H1 (cell line): ENCODE data around the gene C5orf52. TPM values are rescaled to one million over a fixed set of nuclear protein-coding genes. Genes with fewer than 3 reads are reported as not detected.

Experiments used
- CTCF ChIA-PET: fragments of 300-600 bp; sonication (Branson Sonifier 250); formaldehyde crosslinking; loops from one replicate; lab custom pipeline; 2021; ENCODE audit not compliant: partially characterized antibody; lab: Charles Lee
- POLR2A ChIA-PET: fragments of 300-600 bp; sonication (Branson Sonifier 250); formaldehyde crosslinking; loops from one replicate; lab custom pipeline; 2021; ENCODE audit warnings: inconsistent platforms; ENCODE audit not compliant: partially characterized antibody; lab: Charles Lee
- DNase-seq, 2 experiments: peaks; one replicate each; pipeline versions ENCODE4 v3.0.0 to v3.0.0-alpha.2; 2010 to 2022; ENCODE audit warnings: low spot score in 2 of 2, low read depth in 1 of 2, mixed read lengths in 1 of 2
- FAIRE-seq: peaks from 2 replicates; lab custom pipeline; 2011; peaks lifted over from hg19 to GRCh38; lab: Jason Lieb, UNC
- H2AFZ ChIP-seq: 2 replicates; pipeline ENCODE4 v1.8.1; 2012; ENCODE audit warnings: low read length, inconsistent platforms
- H2AK5ac ChIP-seq: 2 replicates; pipeline ENCODE4 v1.6.1; 2013; ENCODE audit warnings: low read depth, low read length
- H2BK120ac ChIP-seq: replicated peaks from 2 replicates; pipeline ENCODE3; 2013; ENCODE audit warnings: low read depth, low read length, inconsistent platforms
- H2BK12ac ChIP-seq: 2 replicates; pipeline ENCODE4 v1.6.1; 2013; ENCODE audit warnings: low read depth, low read length
- H2BK15ac ChIP-seq: 2 replicates; pipeline ENCODE4 v1.6.1; 2013; ENCODE audit warnings: low read length
- H2BK20ac ChIP-seq: 2 replicates; pipeline ENCODE4 v1.6.1; 2013; ENCODE audit warnings: low read length
- H2BK5ac ChIP-seq: 2 replicates; pipeline ENCODE4 v1.6.1; 2013; ENCODE audit warnings: low read depth, low read length
- H3K14ac ChIP-seq: 2 replicates; pipeline ENCODE4 v1.6.1; 2013; ENCODE audit warnings: inconsistent platforms; ENCODE audit not compliant: insufficient read length
- H3K18ac ChIP-seq: 2 replicates; pipeline ENCODE4 v1.6.1; 2013; ENCODE audit warnings: low read length; ENCODE audit errors: extremely low read depth
- H3K23ac ChIP-seq: 2 replicates; pipeline ENCODE4 v1.6.1; 2013; ENCODE audit warnings: inconsistent platforms; ENCODE audit not compliant: insufficient read length
- H3K23me2 ChIP-seq: 2 replicates; pipeline ENCODE4 v1.6.1; 2013; ENCODE audit warnings: low read depth, low read length
- H3K27ac ChIP-seq: 2 replicates; pipeline ENCODE4 v1.6.1; 2011; ENCODE audit warnings: low read depth, low read length, inconsistent platforms
- H3K27me3 ChIP-seq, 4 experiments: replicated peaks in 1 of 4; 1 replicate in 1 of 4; 2 replicates in 3 of 4; pipeline versions ENCODE4 v1.6.1 to v1.8.1; 2011 to 2013; ENCODE audit warnings: low read length in 3 of 4, mild to moderate bottlenecking in 3 of 4, inconsistent platforms in 2 of 4, mixed read lengths in 2 of 4, moderate library complexity in 1 of 4; ENCODE audit not compliant: control insufficient read depth in 3 of 4, insufficient read depth in 3 of 4; ENCODE audit errors: extremely low read depth in 1 of 4
- H3K36me3 ChIP-seq, 4 experiments: 2 replicates each; pipeline versions ENCODE4 v1.6.1 to v1.8.1; 2011 to 2013; ENCODE audit warnings: mild to moderate bottlenecking in 4 of 4, low read length in 3 of 4, moderate library complexity in 2 of 4, control low read depth in 1 of 4, inconsistent platforms in 1 of 4; ENCODE audit not compliant: insufficient read depth in 4 of 4, control insufficient read depth in 2 of 4
- H3K4ac ChIP-seq: replicated peaks from 2 replicates; pipeline ENCODE3; 2013; ENCODE audit warnings: low read length, low read depth, mixed read lengths, inconsistent platforms; ENCODE audit not compliant: insufficient read length
- H3K4me1 ChIP-seq, 4 experiments: replicated peaks in 1 of 4; 1 replicate in 1 of 4; 2 replicates in 3 of 4; pipeline versions ENCODE4 v1.6.1 to v1.8.1; 2011 to 2013; ENCODE audit warnings: low read length in 3 of 4, inconsistent platforms in 2 of 4, mixed read lengths in 1 of 4; ENCODE audit not compliant: insufficient read depth in 4 of 4, control insufficient read depth in 3 of 4
- H3K4me2 ChIP-seq, 2 experiments: 2 replicates each; pipeline versions ENCODE4 v1.6.1 to v1.8.1; 2011 to 2013; ENCODE audit warnings: low read depth in 2 of 2, low read length in 2 of 2, control low read depth in 1 of 2, inconsistent platforms in 1 of 2, mild to moderate bottlenecking in 1 of 2; ENCODE audit not compliant: insufficient read depth in 1 of 2
- H3K4me3 ChIP-seq, 4 experiments: fragments of 200-600, 300-600 bp in 1 of 4; sonication (generic), shearing (Covaris generic), sonication (Bioruptor Twin) in 1 of 4; 2 replicates each; pipeline versions ENCODE4 v1.5.1 to v1.8.1; 2011 to 2016; ENCODE audit warnings: low read length in 4 of 4, low read depth in 3 of 4, control low read depth in 2 of 4, inconsistent platforms in 2 of 4, mild to moderate bottlenecking in 2 of 4, mixed read lengths in 1 of 4, moderate library complexity in 1 of 4; ENCODE audit not compliant: insufficient read depth in 2 of 4; ENCODE audit errors: extremely low read depth in 1 of 4
- H3K56ac ChIP-seq: replicated peaks from 2 replicates; pipeline ENCODE3; 2013; ENCODE audit warnings: low read depth, mild to moderate bottlenecking, mixed read lengths, low read length, inconsistent platforms; ENCODE audit not compliant: insufficient read length
- H3K79me1 ChIP-seq: 2 replicates; pipeline ENCODE4 v1.6.1; 2013; ENCODE audit warnings: low read depth, low read length, control low read depth
- H3K79me2 ChIP-seq, 2 experiments: 2 replicates each; pipeline versions ENCODE4 v1.6.1 to v1.8.1; 2012 to 2013; ENCODE audit warnings: low read length in 2 of 2, mild to moderate bottlenecking in 2 of 2, inconsistent platforms in 1 of 2; ENCODE audit not compliant: insufficient read depth in 2 of 2, control insufficient read depth in 1 of 2
- H3K9ac ChIP-seq, 4 experiments: replicated peaks in 1 of 4; 1 replicate in 1 of 4; 2 replicates in 3 of 4; pipeline versions ENCODE4 v1.6.1 to v1.8.1; 2011 to 2013; ENCODE audit warnings: low read depth in 3 of 4, low read length in 3 of 4, control low read depth in 2 of 4, mild to moderate bottlenecking in 2 of 4, moderate library complexity in 2 of 4, inconsistent platforms in 1 of 4; ENCODE audit errors: extremely low read depth in 1 of 4
- H3K9me3 ChIP-seq, 2 experiments: 2 replicates each; pipeline versions ENCODE4 v1.6.1 to v1.8.1; 2012 to 2013; ENCODE audit warnings: mild to moderate bottlenecking in 2 of 2, moderate library complexity in 2 of 2, control low read depth in 1 of 2, inconsistent platforms in 1 of 2, low read depth in 1 of 2, low read length in 1 of 2, mixed read lengths in 1 of 2; ENCODE audit not compliant: insufficient read depth in 2 of 2
- H4K20me1 ChIP-seq, 2 experiments: replicated peaks in 1 of 2; 2 replicates each; pipeline versions ENCODE3 to v1.8.1; 2011 to 2013; ENCODE audit warnings: inconsistent platforms in 2 of 2, low read length in 2 of 2, mild to moderate bottlenecking in 1 of 2; ENCODE audit not compliant: insufficient read depth in 2 of 2, control insufficient read depth in 1 of 2
- H4K5ac ChIP-seq: 2 replicates; pipeline ENCODE4 v1.6.1; 2013; ENCODE audit warnings: low read length, low read depth, mixed read lengths, inconsistent platforms; ENCODE audit not compliant: insufficient read length
- H4K8ac ChIP-seq: 2 replicates; pipeline ENCODE4 v1.8.0; 2013; ENCODE audit warnings: mild to moderate bottlenecking, moderate library complexity, low read length, inconsistent platforms; ENCODE audit not compliant: insufficient read depth; ENCODE audit errors: extremely low read depth
- H4K91ac ChIP-seq: replicated peaks from 2 replicates; pipeline ENCODE3; 2013; ENCODE audit warnings: low read length, mixed read lengths, inconsistent platforms; ENCODE audit not compliant: insufficient read length
- EP300 ChIP-seq, 2 experiments: IDR thresholded peaks; 1 replicate in 1 of 2; 2 replicates in 1 of 2; pipeline ENCODE4 v1.6.1; 2011 to 2012; ENCODE audit warnings: low read depth in 2 of 2, low read length in 2 of 2, mild to moderate bottlenecking in 2 of 2, borderline replicate concordance in 1 of 2, inconsistent platforms in 1 of 2, moderate library complexity in 1 of 2
- MAX ChIP-seq: IDR thresholded peaks from 2 replicates; pipeline ENCODE4 v1.6.1; 2012; ENCODE audit warnings: inconsistent platforms
- POLR2AphosphoS5 ChIP-seq: IDR thresholded peaks from 2 replicates; pipeline ENCODE4 v1.6.1; 2011; ENCODE audit warnings: low read depth, low read length
- RBBP5 ChIP-seq: IDR thresholded peaks from 2 replicates; pipeline ENCODE4 v1.7.1; 2012; ENCODE audit warnings: low read depth, mild to moderate bottlenecking, inconsistent platforms, low read length, moderate library complexity, borderline replicate concordance
- SP1 ChIP-seq: IDR thresholded peaks from 2 replicates; pipeline ENCODE4 v1.6.1; 2011; ENCODE audit warnings: low read depth, low read length
- WGBS, 2 experiments: shearing (Covaris generic) in 1 of 2; methylation state at CpG; one replicate each; pipeline versions ENCODE4 v1.1.6 to v1.1.7; 2013 to 2015; ENCODE audit warnings: low lambda C conversion rate in 2 of 2, mixed read lengths in 2 of 2, inconsistent platforms in 1 of 2, low coverage in 1 of 2, missing lambda C conversion rate in 1 of 2; ENCODE audit not compliant: insufficient replicate concordance in 2 of 2, insufficient coverage in 1 of 2, insufficient read length in 1 of 2; ENCODE audit errors: extremely low coverage in 1 of 2, missing lambda C conversion rate in 1 of 2; 5-methylcytosine and 5-hydroxymethylcytosine counted together
- polyA plus RNA-seq, 7 experiments: library from polyadenylated mRNA; depleted of rRNA in 3 of 7; stranded (reverse) in 5 of 7; unstranded in 2 of 7; fragments of >200 nt in 5 of 7; fragments of 200-250 nt in 2 of 7; gene quantifications; 1 replicate in 5 of 7; 2 replicates in 1 of 7; 4 replicates in 1 of 7; pipeline versions ENCODE4 v1.2.1 to v1.2.3, GENCODE V29; 2011 to 2013; ENCODE audit warnings: missing spikeins in 2 of 7, mixed read lengths in 2 of 7
- total RNA-seq: library from RNA; stranded (reverse); fragmentation: NEBNext Ultra II Directional; extraction: Animal tissue kit (Norgen Biotek cat#: 25700); gene quantifications from 2 replicates; pipeline ENCODE4 v1.2.1, GENCODE V29; 2021

C5orf52 gene
- total and polyA plus RNA-seq, 2 of the 8 experiments (the other 6 are each of a cell fraction or from before 2014, with no cell fraction given), result not detected

- TF ChIP-seq SP1 (no peak), RBBP5 (no peak), EP300 (IDR thresholded peaks at IDR 0.05; ENCODE audit: borderline replicate concordance in 1 of 2, low read depth in 2 of 2, low read length in 2 of 2) (no peak), MAX (no peak), POLR2AphosphoS5 (no peak)
- Histone ChIP-seq H3K23me2 (no peaks in the 10 kb centered on the region), H3K36me3 (no peaks in the 10 kb centered on the region), H2AFZ (no peak overlapping the region), H4K5ac (no peak overlapping the region), H3K9me3 (peaks cover 16 to 29% of the 10 kb centered on the region in 2 experiments), H4K8ac (no peak overlapping the region), H3K4me3 (no peak overlapping the region), H2BK120ac (no peak overlapping the region), H4K20me1 (no peaks in the 10 kb centered on the region), H2BK5ac (no peak overlapping the region), H3K79me2 (no peaks in the 10 kb centered on the region), H3K18ac (no peak overlapping the region), H2BK12ac (no peak overlapping the region), H3K27ac (no peak overlapping the region), H3K56ac (no peak overlapping the region), H2BK15ac (no peak overlapping the region), H2AK5ac (no peak overlapping the region), H2BK20ac (no peak overlapping the region), H3K23ac (no peak overlapping the region), H3K27me3 (peaks cover 0 to 2% (median 1%) of the 10 kb centered on the region in 4 experiments; a peak in 4 of 7 replicates), H3K4me2 (no peak overlapping the region), H4K91ac (no peak overlapping the region), H3K9ac (no peak overlapping the region), H3K79me1 (no peaks in the 10 kb centered on the region), H3K4ac (no peak overlapping the region), H3K4me1 (no peaks in the 10 kb centered on the region), H3K14ac (no peak overlapping the region)
- 94% methylated on average over 2 of the region's 2 CpGs; no CpG with 5 or more reads in 1 of the 2 experiments for WGBS, 2 experiments
- ChIA-PET POLR2A (no interaction called here), CTCF (interaction anchor here (1.2 to 1.9 kb wide), 2 partner anchors 11 to 80 kb away, joined by 3 to 4 read pairs; no protein-coding TSS in a partner anchor)
- DNase-seq (no peak), FAIRE-seq (no peak)
These were observed 13.8 kb upstream of the C5orf52 start for GRCh38 chr5:157657516-157657915.
